ENCODE data around the gene BMPR1A.

Gene BMPR1A

DNA sequence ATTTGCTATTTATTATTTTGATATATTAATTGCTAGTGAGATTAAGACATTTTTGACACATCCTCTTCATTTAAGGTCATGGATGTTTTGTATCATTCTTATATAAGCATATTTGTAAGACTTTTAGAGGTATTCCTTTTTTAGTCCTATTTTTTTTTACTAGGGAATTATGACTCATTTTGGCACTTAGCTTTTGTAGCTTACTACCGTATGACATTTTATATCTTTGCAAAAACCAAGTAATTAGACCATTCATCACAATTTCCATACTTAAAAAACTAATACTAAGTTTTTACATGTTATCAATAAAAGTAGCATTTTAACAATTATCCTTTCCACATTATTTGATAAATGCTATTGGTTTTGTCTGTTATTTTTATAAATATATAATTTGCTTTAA lies 41.6 kb downstream of the BMPR1A start:
- H3K79me1 ChIP-seq (ENCODE audit: low read length): no peaks in the 10 kb centered on the region
- no peak overlapping the region for H4K8ac ChIP-seq (ENCODE audit: low read depth, low read length)
- no peak overlapping the region for H3K27ac ChIP-seq (ENCODE audit: low read depth, low read length)

DNA sequence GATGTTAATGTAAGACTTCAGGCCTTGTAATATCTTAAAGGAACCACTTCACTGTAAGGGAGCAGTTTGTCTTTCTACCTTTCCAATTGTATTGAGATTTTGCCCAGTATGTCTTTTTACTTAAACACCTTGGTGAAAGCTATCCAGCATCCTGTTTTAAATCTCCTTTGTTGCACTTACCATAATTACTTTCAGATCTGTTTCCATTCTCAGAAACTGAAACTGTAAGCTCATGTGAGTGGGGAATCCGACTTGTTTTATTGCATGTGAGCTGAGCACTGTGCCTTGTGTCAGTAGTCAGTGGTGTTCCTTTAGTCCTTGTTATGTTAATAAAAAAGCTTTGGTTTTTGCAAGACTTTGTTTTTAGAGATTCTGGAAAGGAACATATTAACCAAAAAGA lies 42.2 kb downstream of the BMPR1A start:
- no peak overlapping the region for H3K18ac ChIP-seq (ENCODE audit: low read length)
- H3K4me2 ChIP-seq (ENCODE audit: low read length): no peak overlapping the region
- WGBS (ENCODE audit: extremely low coverage, insufficient coverage, insufficient read length): no CpG with 5 or more reads among the region's 1 CpG
- no peak overlapping the region for H2BK120ac ChIP-seq (ENCODE audit: insufficient read depth, low read length, poor library complexity)
- no peak overlapping the region for H2AK5ac ChIP-seq (ENCODE audit: low read length)
- no peaks in the 10 kb centered on the region for H3K79me1 ChIP-seq (ENCODE audit: low read length)
- no peak overlapping the region for H2BK12ac ChIP-seq (ENCODE audit: low read length)
- H3K9me3 ChIP-seq (ENCODE audit: insufficient read depth, low read depth, low read length): no peaks in the 10 kb centered on the region
- no peak overlapping the region for H4K91ac ChIP-seq (ENCODE audit: low read depth, low read length)
- H3K4me1 ChIP-seq (ENCODE audit: control insufficient read depth in 1 of 2, insufficient read depth in 2 of 2, low read length in 2 of 2): peaks cover 0 to 5% of the 10 kb centered on the region in 2 experiments
- no peak overlapping the region for H3K4ac ChIP-seq (ENCODE audit: low read depth, low read length)
- H3K27me3 ChIP-seq (ENCODE audit: insufficient read depth, low read length): no peaks in the 10 kb centered on the region
- H3K9ac ChIP-seq (ENCODE audit: low read length): no peak overlapping the region
- H3K14ac ChIP-seq (ENCODE audit: low read length): no peak overlapping the region
- no peak overlapping the region for H3K4me3 ChIP-seq (ENCODE audit: low read depth, low read length)
- no peak overlapping the region for H3K27ac ChIP-seq (ENCODE audit: low read depth, low read length)
- no peak overlapping the region for H2AFZ ChIP-seq (ENCODE audit: insufficient read depth, low read length, poor library complexity)
- peaks cover 0 to 3% of the 10 kb centered on the region in 2 experiments for H3K36me3 ChIP-seq (ENCODE audit: control insufficient read depth in 1 of 2, insufficient read depth in 2 of 2, low read length in 2 of 2)
- H3K79me2 ChIP-seq (ENCODE audit: control insufficient read depth, insufficient read depth, low read length, poor library complexity): peaks cover 6% of the 10 kb centered on the region
- H2BK5ac ChIP-seq (ENCODE audit: low read depth, low read length, poor library complexity): no peak overlapping the region
- no peak overlapping the region for H4K12ac ChIP-seq (ENCODE audit: low read depth, low read length)
- H4K8ac ChIP-seq (ENCODE audit: low read depth, low read length): no peak overlapping the region
- no peak for DNase-seq
- H3K23ac ChIP-seq (ENCODE audit: low read length): no peak overlapping the region

More for the DNA sequence above, 41.6 kb downstream of the BMPR1A start:
- DNase-seq: no peak
- Histone ChIP-seq H3K18ac (ENCODE audit: low read length) (no peak overlapping the region), H3K23ac (ENCODE audit: low read length) (no peak overlapping the region), H3K79me2 (ENCODE audit: control insufficient read depth, insufficient read depth, low read length, poor library complexity) (peaks cover 6% of the 10 kb centered on the region), H2AFZ (ENCODE audit: insufficient read depth, low read length, poor library complexity) (no peak overlapping the region), H3K14ac (ENCODE audit: low read length) (no peak overlapping the region), H2BK12ac (ENCODE audit: low read length) (no peak overlapping the region), H4K12ac (ENCODE audit: low read depth, low read length) (no peak overlapping the region), H3K4me2 (ENCODE audit: low read length) (no peak overlapping the region), H3K4ac (ENCODE audit: low read depth, low read length) (no peak overlapping the region), H3K9me3 (ENCODE audit: insufficient read depth, low read depth, low read length) (no peaks in the 10 kb centered on the region), H4K91ac (ENCODE audit: low read depth, low read length) (no peak overlapping the region), H3K9ac (ENCODE audit: low read length) (no peak overlapping the region), H3K4me1 (ENCODE audit: control insufficient read depth in 1 of 2, insufficient read depth in 2 of 2, low read length in 2 of 2) (peaks cover 0 to 5% of the 10 kb centered on the region in 2 experiments), H3K27me3 (ENCODE audit: insufficient read depth, low read length) (no peaks in the 10 kb centered on the region), H2BK120ac (ENCODE audit: insufficient read depth, low read length, poor library complexity) (no peak overlapping the region), H3K36me3 (ENCODE audit: control insufficient read depth in 1 of 2, insufficient read depth in 2 of 2, low read length in 2 of 2) (peaks cover 0 to 3% of the 10 kb centered on the region in 2 experiments), H2AK5ac (ENCODE audit: low read length) (no peak overlapping the region), H2BK5ac (ENCODE audit: low read depth, low read length, poor library complexity) (no peak overlapping the region), H3K4me3 (ENCODE audit: low read depth, low read length) (no peak overlapping the region)
- WGBS (ENCODE audit: extremely low coverage, insufficient coverage, insufficient read length): no CpG with 5 or more reads among the region's 1 CpG

DNA sequence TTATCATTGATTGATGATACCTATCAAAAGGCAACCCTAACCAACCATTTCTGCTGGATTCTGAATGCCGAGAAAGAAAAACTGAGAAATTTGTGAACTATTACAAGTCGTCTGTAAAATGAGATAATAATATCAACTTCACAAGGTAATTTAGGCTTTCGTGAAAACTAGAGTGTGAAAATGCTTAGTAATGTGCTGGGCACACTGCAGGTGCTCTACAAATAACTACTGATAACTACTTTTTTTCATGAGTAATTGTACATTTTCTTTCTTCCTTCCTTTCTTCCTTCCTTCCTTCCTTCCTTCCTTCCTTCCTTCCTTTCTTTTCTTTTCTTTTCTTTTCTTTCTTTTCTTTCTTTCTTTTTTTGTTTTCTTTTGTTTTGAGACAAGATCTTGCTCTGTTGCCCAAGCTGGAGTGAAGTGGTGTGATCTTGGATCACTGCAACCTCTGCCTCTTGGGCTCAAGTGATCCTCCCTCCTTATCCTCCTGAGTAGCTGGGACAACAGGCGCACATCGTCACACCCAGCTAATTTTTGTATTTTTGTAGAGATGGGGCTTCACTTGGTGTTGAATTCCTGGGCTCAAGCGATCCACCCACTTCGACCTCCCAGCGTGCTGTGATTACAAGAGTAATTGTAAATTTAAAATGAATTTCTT lies 42.9 kb downstream of the BMPR1A start:
- Histone ChIP-seq H2BK5ac (ENCODE audit: low read depth, low read length, poor library complexity) (no peak overlapping the region), H3K9ac (ENCODE audit: low read length) (no peak overlapping the region), H4K12ac (ENCODE audit: low read depth, low read length) (no peak overlapping the region), H4K91ac (ENCODE audit: low read depth, low read length) (no peak overlapping the region), H2BK120ac (ENCODE audit: insufficient read depth, low read length, poor library complexity) (no peak overlapping the region), H3K18ac (ENCODE audit: low read length) (no peak overlapping the region), H2AK5ac (ENCODE audit: low read length) (no peak overlapping the region), H3K4ac (ENCODE audit: low read depth, low read length) (no peak overlapping the region), H3K14ac (ENCODE audit: low read length) (no peak overlapping the region), H3K27ac (ENCODE audit: low read depth, low read length) (no peak overlapping the region), H3K9me3 (ENCODE audit: insufficient read depth, low read depth, low read length) (no peaks in the 10 kb centered on the region), H3K79me2 (ENCODE audit: control insufficient read depth, insufficient read depth, low read length, poor library complexity) (peaks cover 7% of the 10 kb centered on the region), H3K23ac (ENCODE audit: low read length) (no peak overlapping the region), H3K27me3 (ENCODE audit: insufficient read depth, low read length) (no peaks in the 10 kb centered on the region), H3K4me2 (ENCODE audit: low read length) (no peak overlapping the region), H2BK12ac (ENCODE audit: low read length) (no peak overlapping the region), H4K8ac (ENCODE audit: low read depth, low read length) (no peak overlapping the region), H3K79me1 (ENCODE audit: low read length) (no peaks in the 10 kb centered on the region), H3K4me1 (ENCODE audit: control insufficient read depth in 1 of 2, insufficient read depth in 2 of 2, low read length in 2 of 2) (peaks cover 0 to 5% of the 10 kb centered on the region in 2 experiments), H3K4me3 (ENCODE audit: low read depth, low read length) (no peak overlapping the region), H2AFZ (ENCODE audit: insufficient read depth, low read length, poor library complexity) (no peak overlapping the region), H3K36me3 (ENCODE audit: control insufficient read depth in 1 of 2, insufficient read depth in 2 of 2, low read length in 2 of 2) (peaks cover 0 to 3% of the 10 kb centered on the region in 2 experiments)
- no CpG with 5 or more reads among the region's 8 CpGs for WGBS (ENCODE audit: extremely low coverage, insufficient coverage, insufficient read length)
- DNase-seq: no peak

DNA sequence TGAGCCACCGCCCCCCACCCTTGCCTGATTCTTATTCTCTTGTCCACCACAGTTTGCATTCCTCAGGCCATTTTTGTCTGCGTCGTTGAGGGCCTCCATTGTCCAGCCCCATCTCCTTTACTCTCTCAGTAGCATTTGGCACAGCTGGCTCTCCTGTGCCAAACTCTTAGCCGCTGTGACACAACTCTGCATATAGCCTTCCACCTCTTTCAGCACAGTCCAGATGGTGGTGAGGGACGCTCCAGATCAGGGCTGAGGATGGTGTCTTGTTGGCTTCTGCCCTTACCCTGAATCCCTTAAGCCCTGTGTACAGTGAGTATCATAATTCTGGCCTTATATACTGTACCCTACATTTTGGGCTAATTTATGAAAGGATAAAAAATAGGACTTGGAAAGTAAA lies 45.6 kb downstream of the BMPR1A start:
- Histone ChIP-seq H3K4me1 (ENCODE audit: control insufficient read depth in 1 of 2, insufficient read depth in 2 of 2, low read length in 2 of 2) (peaks cover 0 to 5% of the 10 kb centered on the region in 2 experiments), H3K9me3 (ENCODE audit: insufficient read depth, low read depth, low read length) (no peaks in the 10 kb centered on the region), H3K4me2 (ENCODE audit: low read length) (no peak overlapping the region), H3K18ac (ENCODE audit: low read length) (no peak overlapping the region), H3K27me3 (ENCODE audit: insufficient read depth, low read length) (no peaks in the 10 kb centered on the region), H2AK5ac (ENCODE audit: low read length) (no peak overlapping the region), H3K36me3 (ENCODE audit: control insufficient read depth in 1 of 2, insufficient read depth in 2 of 2, low read length in 2 of 2) (peaks cover 0 to 3% of the 10 kb centered on the region in 2 experiments), H2BK12ac (ENCODE audit: low read length) (no peak overlapping the region), H4K8ac (ENCODE audit: low read depth, low read length) (no peak overlapping the region), H2AFZ (ENCODE audit: insufficient read depth, low read length, poor library complexity) (no peak overlapping the region), H2BK5ac (ENCODE audit: low read depth, low read length, poor library complexity) (no peak overlapping the region), H2BK120ac (ENCODE audit: insufficient read depth, low read length, poor library complexity) (no peak overlapping the region), H3K9ac (ENCODE audit: low read length) (no peak overlapping the region), H3K79me1 (ENCODE audit: low read length) (no peaks in the 10 kb centered on the region), H3K79me2 (ENCODE audit: control insufficient read depth, insufficient read depth, low read length, poor library complexity) (peaks cover 10% of the 10 kb centered on the region), H4K12ac (ENCODE audit: low read depth, low read length) (no peak overlapping the region), H3K14ac (ENCODE audit: low read length) (no peak overlapping the region), H3K4ac (ENCODE audit: low read depth, low read length) (peak overlapping the region; percentile 11), H3K23ac (ENCODE audit: low read length) (no peak overlapping the region), H3K27ac (ENCODE audit: low read depth, low read length) (no peak overlapping the region), H4K91ac (ENCODE audit: low read depth, low read length) (no peak overlapping the region), H3K4me3 (ENCODE audit: low read depth, low read length) (no peak overlapping the region)
- WGBS (ENCODE audit: extremely low coverage, insufficient coverage, insufficient read length): no CpG with 5 or more reads among the region's 5 CpGs
- no peak for DNase-seq

Data from trophoblast cell (in vitro differentiated cells and primary cell).